ENCODE results near the gene ROR2.

ROR2 gene

GRCh38 chr9:91948597-91949391 is 1.2 kb downstream of the ROR2 start:
- no peak for DNase-seq (ENCODE audit: low read depth)

GRCh38 chr9:91948101-91948596 is 1.9 kb downstream of the ROR2 start:
- no peak for DNase-seq (ENCODE audit: low read depth)

GRCh38 chr9:91946653-91947488 is 3.2 kb downstream of the ROR2 start:
- no peak for DNase-seq (ENCODE audit: low read depth)

- DNase-seq (ENCODE audit: low read depth) = no peak
Measured at GRCh38 chr9:91946196-91946595, 3.8 kb downstream of the ROR2 start.

GRCh38 chr9:91945277-91946085 is 4.5 kb downstream of the ROR2 start:
- no peak for DNase-seq (ENCODE audit: low read depth)

GRCh38 chr9:91944711-91945110 is 5.3 kb downstream of the ROR2 start:
- no peak for DNase-seq (ENCODE audit: low read depth)

GRCh38 chr9:91943478-91944470 is 6.3 kb downstream of the ROR2 start:
- no peak for DNase-seq (ENCODE audit: low read depth)

- no peak for DNase-seq (ENCODE audit: low read depth)
Measured at GRCh38 chr9:91942201-91942600, 7.8 kb downstream of the ROR2 start.

GRCh38 chr9:91939978-91940377 is 10.1 kb downstream of the ROR2 start:
- no peak for DNase-seq (ENCODE audit: low read depth)

- DNase-seq (ENCODE audit: low read depth) = no peak
Measured at GRCh38 chr9:91937727-91938126, 12.3 kb downstream of the ROR2 start.

GRCh38 chr9:91937056-91937455 is 13.0 kb downstream of the ROR2 start:
- no peak for DNase-seq (ENCODE audit: low read depth)

- DNase-seq (ENCODE audit: low read depth) = no peak
Measured at GRCh38 chr9:91935805-91936514, 14.1 kb downstream of the ROR2 start.

- DNase-seq (ENCODE audit: low read depth) = no peak
Measured at GRCh38 chr9:91935066-91935749, 14.8 kb downstream of the ROR2 start.

- DNase-seq (ENCODE audit: low read depth) = no peak
Measured at GRCh38 chr9:91934654-91935053, 15.4 kb downstream of the ROR2 start.

- no peak for DNase-seq (ENCODE audit: low read depth)
Measured at GRCh38 chr9:91933556-91934352, 16.3 kb downstream of the ROR2 start.

GRCh38 chr9:91930475-91930874 is 19.6 kb downstream of the ROR2 start:
- DNase-seq (ENCODE audit: low read depth) = no peak

GRCh38 chr9:91929331-91929730 is 20.7 kb downstream of the ROR2 start:
- no peak for DNase-seq (ENCODE audit: low read depth)

GRCh38 chr9:91927922-91928510 is 22.0 kb downstream of the ROR2 start:
- no peak for DNase-seq (ENCODE audit: low read depth)

- no peak for DNase-seq (ENCODE audit: low read depth)
Measured at GRCh38 chr9:91924090-91924489, 25.9 kb downstream of the ROR2 start.
